Karpas-422 (cell line): Measurements from ENCODE around the gene DEPP1. TPM values are rescaled to one million over a fixed set of nuclear protein-coding genes. Genes with fewer than 3 reads are reported as not detected.

Experiments used
- DNase-seq: peaks from one replicate; pipeline ENCODE4 v3.0.0-alpha.2; 2015
- H2AFZ ChIP-seq: fragments of 200-600 bp; sonication (generic); 2 replicates; pipeline ENCODE4 v1.6.1; 2014; ENCODE audit warnings: antibody characterized with exemption, low read length, mixed read lengths
- H3K27ac ChIP-seq: fragments of 200-600 bp; sonication (generic); 2 replicates; pipeline ENCODE4 v1.5.1; 2014; ENCODE audit warnings: mild to moderate bottlenecking, low read length, moderate library complexity
- H3K27me3 ChIP-seq: fragments of 200-600 bp; sonication (generic); 2 replicates; pipeline ENCODE4 v1.6.1; 2014; ENCODE audit warnings: low read length, mixed read lengths
- H3K36me3 ChIP-seq: fragments of 200-600 bp; sonication (generic); 2 replicates; pipeline ENCODE4 v1.6.1; 2014; ENCODE audit warnings: low read length, mixed read lengths; ENCODE audit not compliant: insufficient read depth
- H3K4me1 ChIP-seq: fragments of 200-600 bp; sonication (generic); 2 replicates; pipeline ENCODE4 v1.6.1; 2014; ENCODE audit warnings: mild to moderate bottlenecking, low read length, mixed read lengths
- H3K4me2 ChIP-seq: fragments of 200-600 bp; sonication (generic); 2 replicates; pipeline ENCODE4 v1.6.1; 2014; ENCODE audit warnings: low read length, low read depth, mild to moderate bottlenecking; ENCODE audit not compliant: poor library complexity, severe bottlenecking
- H3K4me3 ChIP-seq: fragments of 200-600 bp; sonication (generic); 2 replicates; pipeline ENCODE4 v1.5.1; 2014; ENCODE audit warnings: mild to moderate bottlenecking, antibody characterized with exemption, low read length, mixed read lengths
- H3K79me2 ChIP-seq: fragments of 200-600 bp; sonication (generic); 2 replicates; pipeline ENCODE4 v1.6.1; 2014; ENCODE audit warnings: mild to moderate bottlenecking, low read length, mixed read lengths
- H3K9ac ChIP-seq: fragments of 200-600 bp; sonication (generic); 2 replicates; pipeline ENCODE4 v1.6.0; 2014; ENCODE audit warnings: low read length
- H3K9me2 ChIP-seq: fragments of 200-600 bp; sonication (generic), shearing (Covaris generic); replicated peaks from 2 replicates; pipeline ENCODE4 v1.6.0; 2014; ENCODE audit warnings: mild to moderate bottlenecking, low read length, moderate library complexity; ENCODE audit not compliant: insufficient read depth
- H3K9me3 ChIP-seq: fragments of 300-700, 200-600 bp; sonication (generic); 2 replicates; pipeline ENCODE4 v1.6.1; 2014; ENCODE audit warnings: low read length, mixed read lengths
- H4K20me1 ChIP-seq: fragments of 200-600 bp; sonication (generic); 2 replicates; pipeline ENCODE4 v1.6.1; 2014; ENCODE audit warnings: mild to moderate bottlenecking, antibody characterized with exemption, low read length, low read depth; ENCODE audit not compliant: insufficient read depth
- total RNA-seq: library from RNA; depleted of rRNA; stranded (reverse); fragments of >200 nt; shearing (Covaris generic); gene quantifications from 2 replicates; pipeline ENCODE4 v1.2.3, GENCODE V29; 2014; ENCODE audit warnings: low replicate concordance

Gene DEPP1
- total RNA-seq, 1 experiment from 2014 or later: not detected

- no peaks in the 10 kb centered on the region for H3K9me3 ChIP-seq
- H4K20me1 ChIP-seq: peaks cover 4% of the 10 kb centered on the region; the same call in 1 of the 2 replicates
- peaks cover 50% of the 10 kb centered on the region for H3K4me1 ChIP-seq
- no peak for DNase-seq
- peak overlapping the region; percentile 72 for H3K9ac ChIP-seq
- peaks cover 3% of the 10 kb centered on the region; the same call in 1 of the 2 replicates for H3K36me3 ChIP-seq
- peak overlapping the region; percentile 79 for H3K4me3 ChIP-seq
- no peak overlapping the region; the same call in 1 of the 2 replicates for H3K27ac ChIP-seq
- H3K27me3 ChIP-seq: no peaks in the 10 kb centered on the region; the same call in 1 of the 2 replicates
- no peak overlapping the region for H2AFZ ChIP-seq
- H3K4me2 ChIP-seq: peak overlapping the region; percentile 81
- peaks cover 4% of the 10 kb centered on the region; the same call in 1 of the 2 replicates for H3K79me2 ChIP-seq
- no peaks in the 10 kb centered on the region for H3K9me2 ChIP-seq
Measured at GRCh38 chr10:44958898-44959246, 19.7 kb downstream of the DEPP1 start.

GRCh38 chr10:44958196-44958897 is 20.3 kb downstream of the DEPP1 start:
- Histone ChIP-seq H3K79me2 (peaks cover 4% of the 10 kb centered on the region; the same call in 1 of the 2 replicates), H3K4me3 (peak overlapping the region; percentile 79), H3K36me3 (peaks cover 3% of the 10 kb centered on the region; the same call in 1 of the 2 replicates), H3K27me3 (no peaks in the 10 kb centered on the region; the same call in 1 of the 2 replicates), H3K27ac (no peak overlapping the region; the same call in 1 of the 2 replicates), H3K4me2 (peak overlapping the region; percentile 81), H2AFZ (no peak overlapping the region), H3K9me3 (no peaks in the 10 kb centered on the region), H3K9me2 (no peaks in the 10 kb centered on the region), H3K9ac (peak overlapping the region; percentile 72), H3K4me1 (peaks cover 45% of the 10 kb centered on the region), H4K20me1 (peaks cover 4% of the 10 kb centered on the region; the same call in 1 of the 2 replicates)
- DNase-seq: no peak

GRCh38 chr10:44956717-44957706 is 21.6 kb downstream of the DEPP1 start:
- Histone ChIP-seq H4K20me1 (peaks cover 4% of the 10 kb centered on the region; the same call in 1 of the 2 replicates), H3K9me3 (no peaks in the 10 kb centered on the region), H3K4me2 (no peak overlapping the region), H2AFZ (no peak overlapping the region), H3K9ac (no peak overlapping the region), H3K27ac (no peak overlapping the region), H3K79me2 (peaks cover 4% of the 10 kb centered on the region; the same call in 1 of the 2 replicates), H3K4me1 (peaks cover 32% of the 10 kb centered on the region), H3K4me3 (no peak overlapping the region), H3K36me3 (peaks cover 3% of the 10 kb centered on the region; the same call in 1 of the 2 replicates), H3K9me2 (no peaks in the 10 kb centered on the region), H3K27me3 (no peaks in the 10 kb centered on the region; the same call in 1 of the 2 replicates)
- DNase-seq: peak; percentile 33

- Histone ChIP-seq H3K4me2 (no peak overlapping the region), H4K20me1 (peaks cover 4% of the 10 kb centered on the region; the same call in 1 of the 2 replicates), H3K9ac (no peak overlapping the region), H3K79me2 (peaks cover 4% of the 10 kb centered on the region; the same call in 1 of the 2 replicates), H2AFZ (no peak overlapping the region), H3K9me2 (no peaks in the 10 kb centered on the region), H3K4me1 (peaks cover 25% of the 10 kb centered on the region), H3K36me3 (peaks cover 3% of the 10 kb centered on the region; the same call in 1 of the 2 replicates), H3K27ac (no peak overlapping the region), H3K27me3 (no peaks in the 10 kb centered on the region; the same call in 1 of the 2 replicates), H3K9me3 (no peaks in the 10 kb centered on the region), H3K4me3 (no peak overlapping the region)
- no peak for DNase-seq
Measured at GRCh38 chr10:44956226-44956625, 22.4 kb downstream of the DEPP1 start.

- Histone ChIP-seq H3K27ac (no peak overlapping the region), H3K9me2 (no peaks in the 10 kb centered on the region), H3K36me3 (peaks cover 3% of the 10 kb centered on the region; the same call in 1 of the 2 replicates), H3K9ac (no peak overlapping the region), H3K9me3 (no peaks in the 10 kb centered on the region), H2AFZ (no peak overlapping the region), H3K79me2 (peaks cover 4% of the 10 kb centered on the region; the same call in 1 of the 2 replicates), H3K27me3 (no peaks in the 10 kb centered on the region; the same call in 1 of the 2 replicates), H3K4me3 (no peak overlapping the region), H3K4me1 (peaks cover 24% of the 10 kb centered on the region), H3K4me2 (no peak overlapping the region), H4K20me1 (peaks cover 4% of the 10 kb centered on the region; the same call in 1 of the 2 replicates)
- DNase-seq: no peak
Measured at GRCh38 chr10:44955413-44956070, 23.1 kb downstream of the DEPP1 start.

GRCh38 chr10:44954962-44955361 is 23.6 kb downstream of the DEPP1 start:
- H3K4me2 ChIP-seq: no peak overlapping the region
- H3K79me2 ChIP-seq: peaks cover 4% of the 10 kb centered on the region; the same call in 1 of the 2 replicates
- no peak for DNase-seq
- peaks cover 4% of the 10 kb centered on the region; the same call in 1 of the 2 replicates for H4K20me1 ChIP-seq
- no peak overlapping the region for H2AFZ ChIP-seq
- no peak overlapping the region for H3K4me3 ChIP-seq
- H3K27ac ChIP-seq: no peak overlapping the region
- no peaks in the 10 kb centered on the region for H3K9me3 ChIP-seq
- H3K36me3 ChIP-seq: peaks cover 3% of the 10 kb centered on the region; the same call in 1 of the 2 replicates
- no peaks in the 10 kb centered on the region for H3K9me2 ChIP-seq
- no peak overlapping the region for H3K9ac ChIP-seq
- H3K4me1 ChIP-seq: peaks cover 26% of the 10 kb centered on the region
- H3K27me3 ChIP-seq: no peaks in the 10 kb centered on the region; the same call in 1 of the 2 replicates

- DNase-seq: no peak
- Histone ChIP-seq H2AFZ (no peak overlapping the region), H3K4me2 (no peak overlapping the region), H3K36me3 (peaks cover 3% of the 10 kb centered on the region; the same call in 1 of the 2 replicates), H3K27ac (no peak overlapping the region), H3K9ac (no peak overlapping the region), H4K20me1 (peaks cover 4% of the 10 kb centered on the region; the same call in 1 of the 2 replicates), H3K9me3 (no peaks in the 10 kb centered on the region), H3K9me2 (no peaks in the 10 kb centered on the region), H3K27me3 (no peaks in the 10 kb centered on the region; the same call in 1 of the 2 replicates), H3K4me1 (peaks cover 32% of the 10 kb centered on the region), H3K79me2 (peaks cover 4% of the 10 kb centered on the region; the same call in 1 of the 2 replicates), H3K4me3 (no peak overlapping the region)
Measured at GRCh38 chr10:44954042-44954441, 24.6 kb downstream of the DEPP1 start.
